Suprapubic skin (tissue), 4 donors: ENCODE data around the gene HMCN1.

Experiments used
- EP300 ChIP-seq: sonication (generic); formaldehyde crosslinking; IDR thresholded peaks from one replicate; pipeline ENCODE4 v1.6.1; 2017; ENCODE audit warnings: antibody characterized with exemption
- POLR2AphosphoS5 ChIP-seq, 3 donors: sonication (generic); formaldehyde crosslinking; IDR thresholded peaks; one replicate each; pipeline ENCODE4 v1.6.1; 2017; ENCODE audit warnings: antibody characterized with exemption in 3 of 3
- TF ChIP-seq, protein P1 (sequence below), 2 donors: fragments of 200-600 bp in 1 of 2; fragments of 450-650 bp in 1 of 2; sonication (generic) in 1 of 2; IDR thresholded peaks; one replicate each; pipeline ENCODE4 v1.5.1; 2016 to 2019; ENCODE audit warnings: antibody characterized with exemption in 2 of 2, mild to moderate bottlenecking in 1 of 2, moderate library complexity in 1 of 2

DNA sequence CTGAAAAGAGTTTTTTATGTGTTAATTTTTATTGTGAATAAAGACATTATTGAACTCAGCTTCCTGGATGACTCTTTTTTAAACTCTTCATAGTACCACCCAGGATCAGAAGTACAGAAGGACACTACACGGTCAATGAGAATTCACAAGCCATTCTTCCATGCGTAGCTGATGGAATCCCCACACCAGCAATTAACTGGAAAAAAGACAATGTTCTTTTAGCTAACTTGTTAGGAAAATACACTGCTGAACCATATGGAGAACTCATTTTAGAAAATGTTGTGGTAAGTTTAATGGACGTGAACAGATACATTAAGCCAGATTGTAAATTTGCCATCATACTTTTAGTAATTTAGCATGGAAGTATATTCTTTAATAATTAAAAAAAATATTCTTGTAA lies 391.3 kb downstream of the HMCN1 start:
- TF ChIP-seq, protein P1, sequence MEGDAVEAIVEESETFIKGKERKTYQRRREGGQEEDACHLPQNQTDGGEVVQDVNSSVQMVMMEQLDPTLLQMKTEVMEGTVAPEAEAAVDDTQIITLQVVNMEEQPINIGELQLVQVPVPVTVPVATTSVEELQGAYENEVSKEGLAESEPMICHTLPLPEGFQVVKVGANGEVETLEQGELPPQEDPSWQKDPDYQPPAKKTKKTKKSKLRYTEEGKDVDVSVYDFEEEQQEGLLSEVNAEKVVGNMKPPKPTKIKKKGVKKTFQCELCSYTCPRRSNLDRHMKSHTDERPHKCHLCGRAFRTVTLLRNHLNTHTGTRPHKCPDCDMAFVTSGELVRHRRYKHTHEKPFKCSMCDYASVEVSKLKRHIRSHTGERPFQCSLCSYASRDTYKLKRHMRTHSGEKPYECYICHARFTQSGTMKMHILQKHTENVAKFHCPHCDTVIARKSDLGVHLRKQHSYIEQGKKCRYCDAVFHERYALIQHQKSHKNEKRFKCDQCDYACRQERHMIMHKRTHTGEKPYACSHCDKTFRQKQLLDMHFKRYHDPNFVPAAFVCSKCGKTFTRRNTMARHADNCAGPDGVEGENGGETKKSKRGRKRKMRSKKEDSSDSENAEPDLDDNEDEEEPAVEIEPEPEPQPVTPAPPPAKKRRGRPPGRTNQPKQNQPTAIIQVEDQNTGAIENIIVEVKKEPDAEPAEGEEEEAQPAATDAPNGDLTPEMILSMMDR (IDR thresholded peaks at IDR 0.05), result no peak
- TF ChIP-seq POLR2AphosphoS5 (IDR thresholded peaks at IDR 0.05) (no peak), EP300 (no peak)
